GM19240 (cell line): ENCODE data around the gene WNK2.

Experiments used
- DNase-seq: peaks from one replicate; pipeline ENCODE4 v3.0.0; 2011; ENCODE audit warnings: low spot score; ENCODE audit not compliant: insufficient read length

Gene WNK2

GRCh38 chr9:93253633-93254032 is 69.7 kb downstream of the WNK2 start:
- no peak for DNase-seq

DNA sequence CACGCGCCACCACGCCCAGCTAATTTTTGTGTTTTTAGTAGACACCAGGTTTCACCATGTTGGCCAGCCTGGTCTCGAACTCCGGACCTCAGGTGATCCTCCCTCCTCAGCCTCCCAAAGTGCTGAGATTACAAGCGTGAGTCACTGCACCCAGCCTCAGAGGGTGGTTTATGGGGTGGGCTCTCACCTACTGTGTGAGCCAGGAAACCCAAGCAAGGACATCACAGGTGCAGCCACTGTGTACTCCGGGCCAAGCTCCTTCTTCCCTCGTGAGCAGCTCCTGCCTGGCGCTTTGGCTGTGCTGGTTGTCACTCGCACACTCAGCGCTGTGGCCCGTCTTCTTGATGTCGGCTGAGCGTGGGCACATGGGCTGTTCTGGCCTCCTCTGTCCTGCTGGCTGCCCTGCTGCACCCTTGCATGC is 70.1 kb downstream of the WNK2 start:
- no peak for DNase-seq

DNA sequence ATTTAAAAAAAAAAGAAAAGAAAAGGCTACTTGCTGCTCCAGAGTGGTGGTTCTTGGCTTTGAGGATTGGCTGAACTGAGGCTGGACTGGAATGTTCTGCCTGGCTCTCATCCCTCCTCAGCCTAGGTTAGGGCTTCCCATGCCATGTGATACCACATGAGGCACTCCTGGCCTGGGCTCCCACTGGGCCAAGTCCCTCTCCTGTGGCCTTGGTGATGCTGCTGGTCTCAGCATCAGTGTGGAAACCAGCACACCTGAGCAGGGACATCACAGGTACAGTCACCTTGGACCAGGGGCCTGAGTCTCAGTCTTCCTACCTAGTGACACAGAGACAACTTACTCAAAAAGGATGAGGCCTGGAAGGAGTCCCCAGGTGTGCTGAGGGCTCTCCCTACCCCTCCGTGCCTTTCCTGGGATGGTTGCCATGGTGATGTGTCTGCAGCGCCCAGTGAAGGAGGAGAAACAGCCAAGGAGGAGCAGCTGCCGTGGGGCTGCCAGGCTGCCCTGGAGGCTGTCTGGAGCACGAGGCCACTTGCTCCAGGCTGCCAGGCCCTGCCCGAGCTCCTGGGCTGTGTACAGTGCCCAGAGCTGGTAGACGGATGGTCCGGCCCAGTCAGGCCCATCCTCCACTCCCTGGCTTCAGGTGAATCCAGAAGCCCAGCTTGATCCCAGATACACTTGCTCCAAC is 71.0 kb downstream of the WNK2 start:
- DNase-seq = no peak

DNA sequence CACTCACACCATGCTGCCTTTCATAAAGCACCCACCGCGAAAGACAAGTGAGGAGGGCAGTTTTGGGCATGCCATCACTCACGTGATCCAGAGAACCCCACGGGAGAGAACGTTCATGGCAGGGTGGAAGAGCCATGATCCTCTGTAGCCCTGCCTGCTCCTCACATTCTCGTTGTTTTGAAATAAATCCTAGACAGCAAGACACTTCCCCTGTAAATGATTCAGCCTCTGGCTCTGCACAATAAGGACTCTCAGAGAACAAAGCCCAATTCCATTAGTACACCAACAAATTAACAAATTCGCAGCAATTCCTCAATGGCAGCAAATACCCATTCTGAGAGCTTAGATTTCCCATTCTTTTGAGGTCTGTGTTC is 71.5 kb downstream of the WNK2 start:
- DNase-seq = no peak

DNA sequence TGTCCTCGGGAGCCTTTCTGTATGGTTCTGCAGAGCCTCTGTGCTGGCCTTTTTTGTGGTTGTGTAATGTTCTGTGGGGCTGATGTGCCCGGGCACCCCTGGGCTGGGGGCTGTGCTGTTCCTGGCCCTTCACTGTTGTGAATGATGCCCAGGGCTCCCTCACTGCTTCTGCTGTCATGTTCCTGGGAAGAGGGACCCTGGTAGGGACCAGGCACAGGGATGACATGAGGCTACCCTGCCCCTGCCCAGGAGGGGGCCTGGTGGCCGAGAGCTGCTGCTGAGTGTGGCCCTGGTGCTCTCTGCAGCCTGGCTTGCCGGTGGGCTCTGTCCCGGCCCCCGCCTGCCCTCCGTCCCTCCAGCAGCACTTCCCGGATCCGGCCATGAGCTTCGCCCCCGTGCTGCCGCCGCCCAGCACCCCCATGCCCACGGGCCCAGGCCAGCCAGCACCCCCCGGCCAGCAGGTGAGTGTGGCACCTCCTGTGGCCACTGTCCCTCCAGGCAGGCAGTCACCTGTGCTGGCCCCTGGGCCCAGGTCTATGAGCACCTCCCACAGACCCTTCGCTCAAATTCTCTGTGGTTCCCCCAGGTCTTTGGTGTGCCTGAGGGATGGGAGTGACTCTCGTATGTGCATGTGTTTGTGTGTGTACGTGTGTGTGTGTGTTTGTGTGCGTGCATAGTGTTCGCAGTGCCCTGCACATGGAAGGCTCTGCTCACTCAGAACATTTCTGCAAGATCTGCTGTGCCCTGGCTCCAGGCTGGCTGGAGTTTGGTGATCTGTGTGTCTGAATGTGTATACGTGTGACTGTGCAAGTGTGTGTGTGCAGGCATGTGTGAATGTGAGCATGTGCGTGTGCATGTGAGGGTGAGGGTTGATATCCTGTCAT is 72.3 kb downstream of the WNK2 start:
- no peak for DNase-seq

DNA sequence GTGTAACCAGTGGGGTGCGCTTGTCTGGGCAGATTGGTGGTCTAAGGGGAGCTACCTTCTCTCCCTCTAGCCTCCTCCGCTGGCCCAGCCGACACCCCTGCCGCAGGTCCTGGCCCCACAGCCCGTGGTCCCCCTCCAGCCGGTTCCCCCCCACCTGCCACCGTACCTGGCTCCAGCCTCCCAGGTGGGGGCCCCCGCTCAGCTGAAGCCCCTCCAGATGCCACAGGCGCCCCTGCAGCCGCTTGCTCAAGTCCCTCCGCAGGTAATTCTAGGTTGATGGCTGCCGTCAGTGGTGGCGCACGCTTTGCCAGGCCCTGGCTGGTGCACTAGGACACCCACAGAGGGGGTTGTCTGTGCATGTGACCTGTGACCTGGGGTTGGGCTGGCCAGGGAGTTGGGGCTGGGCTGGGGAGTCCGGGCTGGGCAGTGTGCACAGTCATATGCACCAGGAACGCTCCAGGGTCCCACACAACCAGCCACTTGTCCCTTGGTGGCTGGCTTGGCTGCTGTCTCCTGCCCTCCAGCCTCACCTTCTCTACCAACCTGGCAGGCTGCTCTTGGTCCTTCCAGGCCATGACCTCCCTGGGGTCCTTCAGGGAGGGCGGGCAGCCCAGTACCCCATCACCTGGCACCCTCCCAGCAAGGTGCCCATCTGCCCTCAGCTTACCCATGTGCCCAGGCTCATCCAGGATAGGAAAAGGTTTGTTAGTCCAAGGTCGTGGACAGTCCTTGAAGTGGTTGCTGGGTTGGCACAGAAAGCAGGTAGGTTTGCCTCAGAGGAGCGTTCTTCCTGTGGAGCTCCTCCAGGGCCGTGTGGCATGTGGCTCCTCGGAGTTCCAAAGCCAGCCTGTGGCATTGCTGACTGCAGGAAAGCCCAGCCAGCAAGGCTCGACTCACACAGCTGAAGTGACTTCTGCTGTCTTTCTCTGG is 73.2 kb downstream of the WNK2 start:
- no peak for DNase-seq

- no peak for DNase-seq
Measured at GRCh38 chr9:93257808-93258331, 73.9 kb downstream of the WNK2 start.

DNA sequence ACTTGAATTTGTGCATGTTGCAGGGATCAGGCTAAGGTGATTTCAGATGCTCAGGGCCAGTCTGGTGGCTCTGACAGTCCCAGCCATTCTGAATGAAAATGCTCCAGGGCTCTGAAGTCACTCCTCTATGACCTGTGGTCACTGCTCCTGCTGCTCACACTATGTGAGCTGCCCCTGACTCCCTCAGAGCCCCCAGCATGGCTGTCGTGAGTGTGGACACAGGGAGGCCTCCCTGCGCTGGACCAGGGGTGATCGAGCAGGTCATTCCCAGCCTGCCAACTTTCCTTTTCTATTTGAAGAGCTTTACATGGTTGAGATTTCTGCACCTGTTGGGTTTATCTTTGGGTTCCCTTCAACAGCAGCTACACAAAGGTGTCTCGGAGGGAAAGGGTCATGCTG is 74.5 kb downstream of the WNK2 start:
- DNase-seq = no peak

- DNase-seq = no peak
Measured at GRCh38 chr9:93258818-93259489, 75.0 kb downstream of the WNK2 start.

DNA sequence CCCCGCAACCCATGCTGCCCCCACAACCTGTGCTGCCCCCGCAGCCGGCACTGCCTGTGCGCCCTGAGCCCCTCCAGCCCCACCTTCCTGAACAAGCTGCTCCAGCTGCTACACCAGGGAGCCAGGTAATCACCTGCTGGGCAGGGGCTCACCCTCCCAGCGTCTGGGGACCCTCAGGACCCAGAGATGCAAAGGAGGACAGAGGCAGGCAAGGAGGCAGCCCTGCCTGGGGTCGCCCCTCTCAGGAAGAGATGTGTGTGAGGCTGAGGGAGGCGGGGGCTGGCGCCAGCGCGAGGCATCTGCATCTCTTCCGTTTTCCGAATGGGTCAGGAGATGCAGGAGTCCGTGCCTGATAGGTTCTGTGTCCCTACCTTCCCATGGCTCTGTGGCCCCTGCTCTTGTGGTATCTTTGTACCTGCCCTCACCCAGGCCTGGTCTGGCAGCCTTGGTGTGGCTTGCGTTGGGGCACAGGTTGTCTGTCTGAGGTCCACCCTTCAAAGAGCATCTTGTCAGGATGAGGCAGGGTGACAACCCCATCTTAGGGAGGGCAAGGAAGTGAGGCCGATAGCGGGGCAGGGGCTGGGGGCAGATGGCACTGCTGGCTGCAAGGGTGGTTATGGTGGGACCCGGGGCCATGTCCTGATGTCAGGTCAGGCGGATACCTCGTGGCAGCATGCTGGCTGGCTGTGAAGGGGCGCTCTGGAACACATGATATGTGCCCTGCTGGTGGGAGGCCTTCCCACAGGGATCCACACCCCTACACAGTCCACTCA is 75.7 kb downstream of the WNK2 start:
- DNase-seq = no peak

DNA sequence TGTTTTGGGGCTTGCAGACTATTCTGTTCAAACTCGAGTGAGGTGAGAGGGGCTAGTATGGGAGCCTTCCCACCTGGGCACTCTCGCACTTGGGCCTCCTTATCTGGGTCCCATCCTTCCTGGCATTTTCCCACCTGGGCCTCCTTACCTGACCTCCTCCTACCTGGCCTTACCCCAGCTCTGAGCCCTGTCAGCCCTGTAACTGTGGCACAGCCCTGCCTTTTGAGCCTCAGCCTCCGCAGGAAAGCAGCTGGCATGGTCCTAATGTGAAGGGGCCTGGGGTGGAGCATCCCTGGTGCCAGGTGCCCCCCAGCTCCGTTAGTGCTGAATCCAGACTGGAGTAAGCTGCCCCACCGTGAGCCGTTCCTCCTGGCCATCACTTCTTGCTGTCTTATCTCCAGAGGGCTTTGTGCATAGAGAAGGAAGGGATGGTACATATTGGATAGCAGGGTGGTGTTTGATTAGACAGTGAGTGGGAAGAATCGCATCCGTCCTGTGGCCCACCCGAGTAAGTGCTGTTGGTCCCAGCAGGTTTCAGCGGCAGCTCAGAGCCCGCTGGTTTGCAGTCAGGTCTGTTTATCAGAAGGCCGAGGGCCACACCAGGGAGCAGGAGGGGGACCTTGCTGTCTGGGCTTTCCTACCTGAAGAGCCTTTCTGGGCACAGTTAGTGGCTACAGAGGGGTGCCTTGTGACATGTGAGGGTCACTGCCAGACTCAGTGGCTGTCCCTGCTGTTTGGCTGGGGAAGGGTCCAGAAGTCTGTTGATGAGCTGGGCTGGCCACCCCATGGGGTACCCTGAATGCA is 76.5 kb downstream of the WNK2 start:
- no peak for DNase-seq

GRCh38 chr9:93261281-93261680 is 77.3 kb downstream of the WNK2 start:
- no peak for DNase-seq

DNA sequence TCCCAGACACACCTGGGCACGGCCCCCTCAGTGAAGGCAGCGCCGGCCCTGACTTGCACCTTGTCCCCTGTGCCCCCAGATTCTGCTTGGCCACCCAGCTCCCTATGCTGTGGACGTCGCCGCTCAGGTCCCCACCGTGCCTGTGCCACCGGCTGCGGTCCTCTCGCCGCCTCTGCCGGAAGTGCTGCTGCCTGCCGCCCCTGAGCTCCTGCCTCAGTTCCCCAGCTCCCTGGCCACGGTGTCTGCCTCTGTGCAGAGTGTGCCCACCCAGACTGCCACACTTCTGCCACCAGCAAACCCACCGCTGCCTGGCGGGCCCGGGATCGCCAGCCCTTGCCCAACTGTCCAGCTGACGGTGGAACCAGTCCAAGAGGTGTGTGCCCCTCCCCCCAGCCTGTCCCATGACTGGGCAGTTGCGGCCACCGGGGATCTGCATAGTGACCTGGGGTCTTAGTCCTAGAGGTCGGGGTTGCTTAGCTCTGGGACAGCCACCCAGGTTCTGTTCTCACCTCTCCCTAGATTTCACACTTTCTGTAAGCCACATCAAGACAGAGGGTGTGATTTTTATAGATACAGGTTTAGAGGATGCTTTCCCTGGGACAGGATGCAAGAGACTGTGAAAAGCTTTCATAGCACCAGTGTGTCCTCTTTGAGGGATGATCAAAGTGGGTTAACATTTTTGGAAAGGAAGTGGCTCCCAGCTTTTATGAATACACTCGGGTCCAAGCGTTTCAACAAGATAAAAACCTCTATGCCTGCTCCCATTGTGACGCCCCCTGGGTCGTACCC is 78.0 kb downstream of the WNK2 start:
- DNase-seq = no peak

GRCh38 chr9:93262537-93263310 is 78.8 kb downstream of the WNK2 start:
- DNase-seq = no peak

GRCh38 chr9:93263334-93264229 is 79.6 kb downstream of the WNK2 start:
- DNase-seq = no peak

GRCh38 chr9:93264338-93265125 is 80.6 kb downstream of the WNK2 start:
- DNase-seq = no peak
